Breast epithelium (tissue), 3 donors: ENCODE data around the gene LRRC4C.

ENCODE experiments used
- POLR2A ChIP-seq: fragments of 450-650 bp; IDR thresholded peaks from one replicate; pipeline ENCODE4 v1.6.1; 2016; ENCODE audit warnings: antibody characterized with exemption, mild to moderate bottlenecking, moderate library complexity
- TF ChIP-seq, protein P1 (sequence below), 3 donors: fragments of 450-650 bp; IDR thresholded peaks; one replicate each; pipeline ENCODE4 v1.5.1; 2016 to 2017; ENCODE audit warnings: antibody characterized with exemption in 3 of 3, mild to moderate bottlenecking in 3 of 3, moderate library complexity in 3 of 3

DNA sequence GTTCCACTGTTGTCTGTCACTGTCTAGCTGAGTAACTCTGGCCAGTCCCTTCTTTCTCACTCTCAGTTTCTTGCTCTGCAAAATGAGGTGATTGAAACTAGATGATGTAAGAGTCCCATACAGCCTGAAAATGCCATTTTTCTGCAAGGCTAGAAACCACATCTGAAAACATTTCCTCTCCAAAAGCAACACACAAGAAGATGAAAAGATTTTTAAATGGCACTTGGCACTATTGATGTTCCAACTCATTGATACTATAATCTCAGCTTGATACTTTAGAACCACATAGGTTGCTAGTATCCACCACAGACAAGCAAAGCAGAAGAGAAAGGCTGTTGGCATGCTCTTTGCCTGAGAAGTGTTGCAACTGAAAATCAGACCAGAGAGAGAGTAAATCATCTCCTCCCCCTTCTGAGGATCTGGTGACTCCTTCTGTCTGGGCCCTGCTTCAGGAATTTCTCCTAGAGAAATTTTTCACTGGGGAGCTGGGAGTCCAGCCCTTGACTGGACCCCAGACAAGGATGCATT lies 1217.9 kb downstream of the LRRC4C start:
- TF ChIP-seq, protein P1, sequence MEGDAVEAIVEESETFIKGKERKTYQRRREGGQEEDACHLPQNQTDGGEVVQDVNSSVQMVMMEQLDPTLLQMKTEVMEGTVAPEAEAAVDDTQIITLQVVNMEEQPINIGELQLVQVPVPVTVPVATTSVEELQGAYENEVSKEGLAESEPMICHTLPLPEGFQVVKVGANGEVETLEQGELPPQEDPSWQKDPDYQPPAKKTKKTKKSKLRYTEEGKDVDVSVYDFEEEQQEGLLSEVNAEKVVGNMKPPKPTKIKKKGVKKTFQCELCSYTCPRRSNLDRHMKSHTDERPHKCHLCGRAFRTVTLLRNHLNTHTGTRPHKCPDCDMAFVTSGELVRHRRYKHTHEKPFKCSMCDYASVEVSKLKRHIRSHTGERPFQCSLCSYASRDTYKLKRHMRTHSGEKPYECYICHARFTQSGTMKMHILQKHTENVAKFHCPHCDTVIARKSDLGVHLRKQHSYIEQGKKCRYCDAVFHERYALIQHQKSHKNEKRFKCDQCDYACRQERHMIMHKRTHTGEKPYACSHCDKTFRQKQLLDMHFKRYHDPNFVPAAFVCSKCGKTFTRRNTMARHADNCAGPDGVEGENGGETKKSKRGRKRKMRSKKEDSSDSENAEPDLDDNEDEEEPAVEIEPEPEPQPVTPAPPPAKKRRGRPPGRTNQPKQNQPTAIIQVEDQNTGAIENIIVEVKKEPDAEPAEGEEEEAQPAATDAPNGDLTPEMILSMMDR (IDR thresholded peaks at IDR 0.05) = no peak
- TF ChIP-seq POLR2A = no peak
